ENCODE results near the gene ZBTB18. TPM values are rescaled to one million over a fixed set of nuclear protein-coding genes. Genes with fewer than 3 reads are reported as not detected.

Gene ZBTB18
- total RNA-seq, 1 experiment from 2014 or later: 1.8 TPM

- BruUV-seq (replicated peaks): no TSS peak
- Histone ChIP-seq H3K27me3 (ENCODE audit: insufficient read depth, low read length) (peaks cover 50% of the 10 kb centered on the region), H4K20me1 (ENCODE audit: insufficient read depth) (no peaks in the 10 kb centered on the region), H3K9me3 (ENCODE audit: control insufficient read depth in 1 of 2, insufficient read depth in 1 of 2, low read depth in 1 of 2, low read length in 2 of 2) (no peaks in the 10 kb centered on the region), H3K4me3 (replicated peaks in 1 of 2; ENCODE audit: low read depth in 1 of 2, low read length in 2 of 2) (no peak overlapping the region), H3K4me2 (ENCODE audit: low read length) (no peak overlapping the region), H3K36me3 (ENCODE audit: control insufficient read depth in 1 of 2, insufficient read depth in 2 of 2, low read length in 2 of 2) (no peaks in the 10 kb centered on the region), H2AFZ (ENCODE audit: low read depth, low read length, poor library complexity, severe bottlenecking) (no peak overlapping the region), H3K79me2 (ENCODE audit: insufficient read depth, low read length) (no peaks in the 10 kb centered on the region), H3K27ac (ENCODE audit: low read depth, low read length) (no peak overlapping the region), H3K9me2 (ENCODE audit: insufficient read depth) (no peaks in the 10 kb centered on the region), H3K4me1 (ENCODE audit: control insufficient read depth in 1 of 2, insufficient read depth in 2 of 2, low read length in 2 of 2) (no peaks in the 10 kb centered on the region), H3K9ac (ENCODE audit: low read length) (no peak overlapping the region)
- DNase-seq (ENCODE audit: low read depth, low spot score) (no peak), ATAC-seq (no peak)
- intact Hi-C loops (cut with micrococcal nuclease): no loop called here
- RAD21 ChIA-PET (ENCODE audit: low non-redundant PET in 1 of 2, low total read pairs in 2 of 2, uncharacterized antibody in 2 of 2, unreplicated experiment in 2 of 2): no interaction called here
- CTCF ChIA-PET: no interaction called here
- POLR2A ChIA-PET: no interaction called here
- no peak for TF ChIP-seq FOSL1 (IDR thresholded peaks at IDR 0.05; ENCODE audit: low read depth)
- no peak for TF ChIP-seq EZH2 (IDR thresholded peaks at IDR 0.05)
- no peak for TF ChIP-seq SIN3A (IDR thresholded peaks at IDR 0.05; ENCODE audit: low read depth)
- TF ChIP-seq EGR1 (IDR thresholded peaks at IDR 0.05; ENCODE audit: low read depth): no peak
- no peak for TF ChIP-seq CEBPB (IDR thresholded peaks at IDR 0.05; ENCODE audit: low read depth)
- no peak for TF ChIP-seq SRF (IDR thresholded peaks at IDR 0.05; ENCODE audit: low read depth)
These were observed 9.0 kb downstream of the ZBTB18 start for GRCh38 chr1:244060117-244060516.

DNA sequence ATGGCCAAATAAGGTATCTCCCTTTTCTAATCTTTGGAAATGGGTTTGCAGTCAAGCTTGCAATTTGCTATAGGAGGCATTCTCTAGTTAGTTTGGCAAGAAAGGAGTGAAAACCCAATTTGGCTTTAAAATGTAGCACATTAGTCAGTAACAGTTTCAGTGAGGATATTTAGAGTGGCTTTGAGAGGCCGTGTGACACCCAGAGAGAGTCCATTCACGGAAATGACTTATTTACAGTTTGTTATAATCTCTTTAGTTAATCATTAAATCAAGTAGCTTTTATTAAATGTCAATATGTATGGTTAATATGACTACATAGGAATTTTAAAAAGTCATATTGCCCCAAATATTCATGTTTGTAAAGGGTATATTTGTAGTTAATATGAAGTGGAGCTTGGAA lies 9.6 kb downstream of the ZBTB18 start:
- Histone ChIP-seq H3K4me3 (replicated peaks in 1 of 2; ENCODE audit: low read depth in 1 of 2, low read length in 2 of 2) (no peak overlapping the region), H4K20me1 (ENCODE audit: insufficient read depth) (no peaks in the 10 kb centered on the region), H3K9me3 (ENCODE audit: control insufficient read depth in 1 of 2, insufficient read depth in 1 of 2, low read depth in 1 of 2, low read length in 2 of 2) (no peaks in the 10 kb centered on the region), H3K36me3 (ENCODE audit: control insufficient read depth in 1 of 2, insufficient read depth in 2 of 2, low read length in 2 of 2) (no peaks in the 10 kb centered on the region), H3K4me1 (ENCODE audit: control insufficient read depth in 1 of 2, insufficient read depth in 2 of 2, low read length in 2 of 2) (no peaks in the 10 kb centered on the region), H3K79me2 (ENCODE audit: insufficient read depth, low read length) (no peaks in the 10 kb centered on the region), H3K9me2 (ENCODE audit: insufficient read depth) (no peaks in the 10 kb centered on the region), H3K27ac (ENCODE audit: low read depth, low read length) (no peak overlapping the region), H3K9ac (ENCODE audit: low read length) (no peak overlapping the region), H3K4me2 (ENCODE audit: low read length) (no peak overlapping the region), H2AFZ (ENCODE audit: low read depth, low read length, poor library complexity, severe bottlenecking) (no peak overlapping the region), H3K27me3 (ENCODE audit: insufficient read depth, low read length) (peaks cover 55% of the 10 kb centered on the region)
- DNase-seq (ENCODE audit: low read depth, low spot score) (no peak), ATAC-seq (no peak)
- no TSS peak for BruUV-seq (replicated peaks)
- intact Hi-C loops (cut with micrococcal nuclease): no loop called here
- TF ChIP-seq JUND (IDR thresholded peaks at IDR 0.05): no peak
- no peak for TF ChIP-seq SIN3A (IDR thresholded peaks at IDR 0.05; ENCODE audit: low read depth)
- TF ChIP-seq EGR1 (IDR thresholded peaks at IDR 0.05; ENCODE audit: low read depth): no peak
- no peak for TF ChIP-seq FOSL1 (IDR thresholded peaks at IDR 0.05; ENCODE audit: low read depth)
- TF ChIP-seq SRF (IDR thresholded peaks at IDR 0.05; ENCODE audit: low read depth): no peak
- TF ChIP-seq, protein P1, sequence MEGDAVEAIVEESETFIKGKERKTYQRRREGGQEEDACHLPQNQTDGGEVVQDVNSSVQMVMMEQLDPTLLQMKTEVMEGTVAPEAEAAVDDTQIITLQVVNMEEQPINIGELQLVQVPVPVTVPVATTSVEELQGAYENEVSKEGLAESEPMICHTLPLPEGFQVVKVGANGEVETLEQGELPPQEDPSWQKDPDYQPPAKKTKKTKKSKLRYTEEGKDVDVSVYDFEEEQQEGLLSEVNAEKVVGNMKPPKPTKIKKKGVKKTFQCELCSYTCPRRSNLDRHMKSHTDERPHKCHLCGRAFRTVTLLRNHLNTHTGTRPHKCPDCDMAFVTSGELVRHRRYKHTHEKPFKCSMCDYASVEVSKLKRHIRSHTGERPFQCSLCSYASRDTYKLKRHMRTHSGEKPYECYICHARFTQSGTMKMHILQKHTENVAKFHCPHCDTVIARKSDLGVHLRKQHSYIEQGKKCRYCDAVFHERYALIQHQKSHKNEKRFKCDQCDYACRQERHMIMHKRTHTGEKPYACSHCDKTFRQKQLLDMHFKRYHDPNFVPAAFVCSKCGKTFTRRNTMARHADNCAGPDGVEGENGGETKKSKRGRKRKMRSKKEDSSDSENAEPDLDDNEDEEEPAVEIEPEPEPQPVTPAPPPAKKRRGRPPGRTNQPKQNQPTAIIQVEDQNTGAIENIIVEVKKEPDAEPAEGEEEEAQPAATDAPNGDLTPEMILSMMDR (IDR thresholded peaks at IDR 0.05 in 2 of 3, conservative IDR thresholded peaks at IDR 0.05 in 1 of 3; ENCODE audit: borderline replicate concordance in 1 of 3, insufficient read depth in 1 of 3, low read depth in 2 of 3, low read length in 2 of 3): no peak
- TF ChIP-seq ZFX (IDR thresholded peaks at IDR 0.05): no peak
- no peak for TF ChIP-seq POLR2AphosphoS5 (IDR thresholded peaks at IDR 0.05; ENCODE audit: low read depth, low read length)
- TF ChIP-seq POLR2A (IDR thresholded peaks at IDR 0.05; ENCODE audit: borderline replicate concordance, extremely low read depth, insufficient read depth, insufficient read length): no peak
- no peak for TF ChIP-seq ELF1 (IDR thresholded peaks at IDR 0.05; ENCODE audit: borderline replicate concordance, low read depth)
- no peak for TF ChIP-seq MAX (IDR thresholded peaks at IDR 0.05)
- no peak for TF ChIP-seq RAD21 (IDR thresholded peaks at IDR 0.05; ENCODE audit: low read depth)
- ChIA-PET POLR2A (no interaction called here), CTCF (no interaction called here), RAD21 (ENCODE audit: low non-redundant PET in 1 of 2, low total read pairs in 2 of 2, uncharacterized antibody in 2 of 2, unreplicated experiment in 2 of 2) (no interaction called here)

Data from HCT116 (cell line).